Astrocyte (in vitro differentiated cells and primary cell): ENCODE data around the gene CCNH. TPM values are rescaled to one million over a fixed set of nuclear protein-coding genes. Genes with fewer than 3 reads are reported as not detected.

Source experiments
- DNase-seq: peaks from one replicate; pipeline ENCODE4 v3.0.0-alpha.2; 2010; ENCODE audit warnings: low read depth
- FAIRE-seq: peaks from 2 replicates; lab custom pipeline; 2011; peaks lifted over from hg19 to GRCh38; lab: Jason Lieb, UNC
- H2AFZ ChIP-seq: 2 replicates; pipeline ENCODE4 v1.6.0; 2012; ENCODE audit warnings: low read depth, low read length, inconsistent platforms
- H3K27ac ChIP-seq: 2 replicates; pipeline ENCODE4 v1.5.1; 2011; ENCODE audit warnings: low read depth, low read length, inconsistent platforms
- H3K27me3 ChIP-seq: 2 replicates; pipeline ENCODE4 v1.6.0; 2011; ENCODE audit warnings: low read length, inconsistent platforms; ENCODE audit not compliant: insufficient read depth
- H3K36me3 ChIP-seq: 2 replicates; pipeline ENCODE4 v1.5.1; 2011; ENCODE audit warnings: low read length, inconsistent platforms; ENCODE audit not compliant: insufficient read depth
- H3K4me1 ChIP-seq: 2 replicates; pipeline ENCODE4 v1.5.1; 2011; ENCODE audit warnings: low read length, inconsistent platforms; ENCODE audit not compliant: insufficient read depth
- H3K4me2 ChIP-seq: 2 replicates; pipeline ENCODE4 v1.6.0; 2012; ENCODE audit warnings: low read length, inconsistent platforms
- H3K4me3 ChIP-seq: 2 replicates; pipeline ENCODE4 v1.5.1; 2011; ENCODE audit warnings: low read depth, mild to moderate bottlenecking, low read length, inconsistent platforms; ENCODE audit not compliant: insufficient read depth
- H3K79me2 ChIP-seq: 2 replicates; pipeline ENCODE4 v1.6.0; 2012; ENCODE audit warnings: mild to moderate bottlenecking, low read length, inconsistent platforms; ENCODE audit not compliant: insufficient read depth
- H3K9ac ChIP-seq: 2 replicates; pipeline ENCODE4 v1.6.0; 2012; ENCODE audit warnings: mild to moderate bottlenecking, low read length, inconsistent platforms
- H3K9me3 ChIP-seq: 2 replicates; pipeline ENCODE4 v1.5.1; 2012; ENCODE audit warnings: low read depth, mild to moderate bottlenecking, low read length, inconsistent platforms; ENCODE audit not compliant: insufficient read depth
- H4K20me1 ChIP-seq: 2 replicates; pipeline ENCODE4 v1.6.0; 2012; ENCODE audit warnings: low read length, inconsistent platforms; ENCODE audit not compliant: insufficient read depth
- H3K27ac Mint-ChIP-seq: one replicate; pipeline ENCODE4 v1.8.0; 2021; ENCODE audit warnings: mild to moderate bottlenecking, mixed read lengths; ENCODE audit not compliant: unreplicated experiment
- H3K27me3 Mint-ChIP-seq: one replicate; pipeline ENCODE4 v1.8.0; 2021; ENCODE audit warnings: low read depth, mixed read lengths; ENCODE audit not compliant: unreplicated experiment
- H3K36me3 Mint-ChIP-seq: one replicate; pipeline ENCODE4 v1.8.0; 2021; ENCODE audit warnings: low read depth, mixed read lengths; ENCODE audit not compliant: unreplicated experiment
- H3K4me1 Mint-ChIP-seq: one replicate; pipeline ENCODE4 v1.8.0; 2021; ENCODE audit warnings: low read depth, mixed read lengths; ENCODE audit not compliant: unreplicated experiment
- H3K4me3 Mint-ChIP-seq: one replicate; pipeline ENCODE4 v1.8.0; 2021; ENCODE audit warnings: mild to moderate bottlenecking, moderate library complexity, mixed read lengths; ENCODE audit not compliant: unreplicated experiment
- H3K9me3 Mint-ChIP-seq: one replicate; pipeline ENCODE4 v1.8.0; 2021; ENCODE audit warnings: mild to moderate bottlenecking, mixed read lengths; ENCODE audit not compliant: unreplicated experiment
- CTCF ChIP-seq: IDR thresholded peaks from 2 replicates; pipeline ENCODE4 v1.5.1; 2011; ENCODE audit warnings: low read depth, mild to moderate bottlenecking, inconsistent platforms, low read length, moderate library complexity; ENCODE audit not compliant: insufficient read depth
- EZH2 ChIP-seq: IDR thresholded peaks from 2 replicates; pipeline ENCODE4 v1.6.1; 2012; ENCODE audit warnings: mild to moderate bottlenecking, low read length, inconsistent platforms; ENCODE audit not compliant: insufficient read depth
- total RNA-seq: library from RNA; stranded (reverse); gene quantifications from 2 replicates; pipeline ENCODE4 v1.2.1, GENCODE V29; 2021

The CCNH gene
- total RNA-seq, 1 donor from 2014 or later = 30.5 TPM

DNA sequence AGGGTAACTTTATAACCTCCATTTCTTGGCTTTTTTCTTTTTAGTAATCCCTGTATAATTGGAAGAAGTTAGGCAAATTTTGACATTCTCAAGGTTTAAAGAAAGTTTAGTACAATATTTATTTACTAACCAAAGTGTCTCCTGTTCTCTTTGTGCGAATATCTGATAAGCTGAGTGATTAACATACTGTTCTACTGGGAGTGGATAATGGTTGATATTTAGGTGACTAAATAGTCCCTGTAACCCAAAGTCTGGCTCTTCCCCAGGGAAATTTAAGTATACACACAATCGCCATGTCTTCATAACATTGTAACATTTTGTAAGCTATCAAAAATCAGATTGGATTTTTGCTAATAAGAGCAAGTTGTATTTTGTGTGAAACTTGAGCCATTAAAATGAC lies 40.0 kb downstream of the CCNH start:
- FAIRE-seq (peak; percentile 47), DNase-seq (no peak)
- Mint-ChIP-seq H3K36me3 (no peaks in the 10 kb centered on the region), H3K9me3 (no peaks in the 10 kb centered on the region), H3K27ac (no peak overlapping the region), H3K27me3 (no peaks in the 10 kb centered on the region), H3K4me3 (no peak overlapping the region), H3K4me1 (no peaks in the 10 kb centered on the region)
- no peaks in the 10 kb centered on the region for H3K79me2 ChIP-seq
- TF ChIP-seq EZH2 = no peak
- TF ChIP-seq CTCF = no peak
- no peak overlapping the region for H2AFZ ChIP-seq
- no peak overlapping the region for H3K27ac ChIP-seq
- no peak overlapping the region for H3K4me3 ChIP-seq
- no peaks in the 10 kb centered on the region for H3K27me3 ChIP-seq
- H3K9me3 ChIP-seq = no peaks in the 10 kb centered on the region
- H3K36me3 ChIP-seq = peaks cover 44% of the 10 kb centered on the region
- no peak overlapping the region for H3K4me2 ChIP-seq
- H4K20me1 ChIP-seq = no peaks in the 10 kb centered on the region
- H3K9ac ChIP-seq = no peak overlapping the region
- H3K4me1 ChIP-seq = no peaks in the 10 kb centered on the region

- H3K4me3 ChIP-seq = no peak overlapping the region
- no peaks in the 10 kb centered on the region for H3K36me3 Mint-ChIP-seq
- no peaks in the 10 kb centered on the region for H3K4me1 Mint-ChIP-seq
- no peaks in the 10 kb centered on the region for H3K4me1 ChIP-seq
- H3K9ac ChIP-seq = no peak overlapping the region
- no peaks in the 10 kb centered on the region for H4K20me1 ChIP-seq
- FAIRE-seq (no peak), DNase-seq (no peak)
- no peak overlapping the region for H3K4me3 Mint-ChIP-seq
- no peaks in the 10 kb centered on the region for H3K9me3 ChIP-seq
- H3K27me3 ChIP-seq = no peaks in the 10 kb centered on the region
- no peaks in the 10 kb centered on the region for H3K27me3 Mint-ChIP-seq
- no peak overlapping the region for H3K27ac Mint-ChIP-seq
- peaks cover 29% of the 10 kb centered on the region for H3K36me3 ChIP-seq
- TF ChIP-seq CTCF (no peak), EZH2 (no peak)
- no peak overlapping the region for H2AFZ ChIP-seq
- no peak overlapping the region for H3K27ac ChIP-seq
- no peaks in the 10 kb centered on the region for H3K79me2 ChIP-seq
- no peak overlapping the region for H3K4me2 ChIP-seq
- no peaks in the 10 kb centered on the region for H3K9me3 Mint-ChIP-seq
Measured at GRCh38 chr5:87369431-87369830, 43.3 kb downstream of the CCNH start.

GRCh38 chr5:87368601-87369000 lies 44.1 kb downstream of the CCNH start:
- no peaks in the 10 kb centered on the region for H3K36me3 Mint-ChIP-seq
- no peak overlapping the region for H3K9ac ChIP-seq
- H3K27ac ChIP-seq = no peak overlapping the region
- H3K27ac Mint-ChIP-seq = no peak overlapping the region
- no peak overlapping the region for H3K4me3 Mint-ChIP-seq
- no peak for TF ChIP-seq CTCF
- no peak for TF ChIP-seq EZH2
- no peaks in the 10 kb centered on the region for H3K27me3 ChIP-seq
- H2AFZ ChIP-seq = no peak overlapping the region
- H3K4me1 Mint-ChIP-seq = no peaks in the 10 kb centered on the region
- no peaks in the 10 kb centered on the region for H3K79me2 ChIP-seq
- H3K27me3 Mint-ChIP-seq = no peaks in the 10 kb centered on the region
- DNase-seq (no peak), FAIRE-seq (no peak)
- no peak overlapping the region for H3K4me2 ChIP-seq
- H3K4me3 ChIP-seq = no peak overlapping the region
- no peaks in the 10 kb centered on the region for H3K4me1 ChIP-seq
- no peaks in the 10 kb centered on the region for H3K9me3 Mint-ChIP-seq
- peaks cover 30% of the 10 kb centered on the region for H3K36me3 ChIP-seq
- H4K20me1 ChIP-seq = no peaks in the 10 kb centered on the region
- H3K9me3 ChIP-seq = no peaks in the 10 kb centered on the region
